K562 (cell line): Measurements from ENCODE around the gene KLF1. TPM values are rescaled to one million over a fixed set of nuclear protein-coding genes. Genes with fewer than 3 reads are reported as not detected.
A peak's percentile ranks its signal among the peaks of the same experiment; 100 is the strongest.

Experiments used
- ATAC-seq: fragments of 200-7000 bp; cut with Tn5 transposase; 3 replicates; pipeline ENCODE4 v1.9.1; 2020; ENCODE audit warnings: moderate library complexity
- BruUV-seq: library from RNA; stranded (reverse); fragments of 400-500 nt; replicated peaks from 2 replicates; lab custom pipeline; 2021; lab: Mats Ljungman, UMichigan
- CTCF ChIA-PET: fragments of 300-600 bp; formaldehyde crosslinking; extraction: SDS; loops from one replicate; lab custom pipeline; 2021; ENCODE audit warnings: low intra/inter-chr PET ratio; lab: Yijun Ruan, JAX
- POLR2A ChIA-PET: fragments of 300-600, 350-650 bp; sonication (Branson Sonifier 250); formaldehyde crosslinking; extraction: SDS; loops from one replicate; lab custom pipeline; 2021; ENCODE audit warnings: antibody characterized with exemption, inconsistent platforms; lab: Yijun Ruan, JAX
- DNase-seq, 4 experiments: peaks; one replicate each; pipeline versions ENCODE4 v3.0.0 to v3.0.0-alpha.2; 2011 to 2018; ENCODE audit warnings: low spot score in 3 of 4, mixed read lengths in 3 of 4; ENCODE audit errors: extremely low read depth in 1 of 4
- FAIRE-seq: peaks from 2 replicates; lab custom pipeline; 2011; peaks lifted over from hg19 to GRCh38; lab: Jason Lieb, UNC
- H2AFZ ChIP-seq: 2 replicates; pipeline ENCODE4 v1.6.0; 2011; ENCODE audit warnings: low read depth, low read length, control low read depth, inconsistent platforms
- H3K27ac ChIP-seq: fragments of 200-600 bp; 3 replicates; pipeline ENCODE4 v1.8.0; 2011; ENCODE audit warnings: low read depth, mild to moderate bottlenecking, control low read depth, inconsistent platforms, low read length, moderate library complexity, mixed read lengths; ENCODE audit errors: extremely low read depth
- H3K27me3 ChIP-seq, 2 experiments: fragments of 300-600 bp in 1 of 2; 2 replicates in 1 of 2; 3 replicates in 1 of 2; pipeline versions ENCODE4 v1.6.0 to v1.8.0; 2011; ENCODE audit warnings: inconsistent platforms in 2 of 2, low read length in 2 of 2, mild to moderate bottlenecking in 1 of 2, mixed read lengths in 1 of 2, moderate library complexity in 1 of 2; ENCODE audit not compliant: control insufficient read depth in 2 of 2, insufficient read depth in 2 of 2
- H3K36me3 ChIP-seq: fragments of 300-600 bp; 3 replicates; pipeline ENCODE4 v1.8.0; 2011; ENCODE audit warnings: mild to moderate bottlenecking, low read length, inconsistent platforms; ENCODE audit not compliant: control insufficient read depth, insufficient read depth
- H3K4me1 ChIP-seq, 2 experiments: fragments of 200-600 bp in 1 of 2; replicated peaks in 1 of 2; 2 replicates in 1 of 2; 3 replicates in 1 of 2; pipeline versions ENCODE4 v1.5.1 to v1.8.0; 2011; ENCODE audit warnings: inconsistent platforms in 2 of 2, low read length in 2 of 2, mild to moderate bottlenecking in 1 of 2, mixed read lengths in 1 of 2, moderate library complexity in 1 of 2; ENCODE audit not compliant: control insufficient read depth in 2 of 2, insufficient read depth in 2 of 2
- H3K4me2 ChIP-seq: 2 replicates; pipeline ENCODE4 v1.6.1; 2011; ENCODE audit warnings: low read length, control low read depth, inconsistent platforms, mixed read lengths; ENCODE audit not compliant: insufficient read depth
- H3K4me3 ChIP-seq: fragments of 200-600 bp; sonication (generic), shearing (Covaris generic); 2 replicates; pipeline ENCODE4 v1.5.1; 2016; ENCODE audit warnings: control low read depth, inconsistent platforms
- H3K79me2 ChIP-seq: fragments of 200-600 bp; 3 replicates; pipeline ENCODE4 v1.8.0; 2011; ENCODE audit warnings: low read length, inconsistent platforms; ENCODE audit not compliant: control insufficient read depth, insufficient read depth
- H3K9ac ChIP-seq, 2 experiments: 2 replicates each; pipeline versions ENCODE4 v1.6.0 to v1.6.1; 2011; ENCODE audit warnings: low read depth in 2 of 2, low read length in 2 of 2, control low read depth in 1 of 2, inconsistent platforms in 1 of 2, mild to moderate bottlenecking in 1 of 2, mixed read lengths in 1 of 2; ENCODE audit not compliant: insufficient read depth in 1 of 2
- H3K9me1 ChIP-seq: one replicate; pipeline ENCODE4 v1.6.0; 2011; ENCODE audit warnings: inconsistent platforms, mild to moderate bottlenecking, low read length, moderate library complexity; ENCODE audit not compliant: control insufficient read depth, insufficient read depth
- H3K9me3 ChIP-seq: replicated peaks from 2 replicates; pipeline ENCODE4 v1.5.1; 2011; ENCODE audit warnings: low read depth, low read length, inconsistent platforms; ENCODE audit not compliant: control insufficient read depth, insufficient read depth
- H4K20me1 ChIP-seq: replicated peaks from 2 replicates; pipeline ENCODE4 v1.6.1; 2011; ENCODE audit warnings: low read length, inconsistent platforms, mixed read lengths; ENCODE audit not compliant: control insufficient read depth, insufficient read depth
- CBFB ChIP-seq: sonication (generic); formaldehyde crosslinking; IDR thresholded peaks from 2 replicates; pipeline ENCODE4 v1.4.0; 2020; ENCODE audit warnings: mild to moderate bottlenecking, missing genetic modification reagents
- CHAMP1 ChIP-seq: fragments of 450-650 bp; IDR thresholded peaks from 2 replicates; pipeline ENCODE4 v1.6.1; 2016; ENCODE audit warnings: mild to moderate bottlenecking
- FOSL1 ChIP-seq: fragments of 200-800 bp; sonication (Bioruptor generic); conservative IDR thresholded peaks from 2 replicates; pipeline ENCODE4 v1.6.1; 2016; ENCODE audit warnings: missing genetic modification characterization, missing compliant biosample characterization
- FOXP1 ChIP-seq: sonication (generic); formaldehyde crosslinking; IDR thresholded peaks from 2 replicates; pipeline ENCODE4 v1.8.0; 2022; ENCODE audit warnings: mild to moderate bottlenecking, missing genetic modification reagents
- SMARCA4 ChIP-seq: fragments of 450-650 bp; IDR thresholded peaks from 2 replicates; pipeline ENCODE4 v1.6.1; 2016
- SMARCA5 ChIP-seq: fragments of 450-650 bp; IDR thresholded peaks from 2 replicates; pipeline ENCODE4 v1.6.1; 2016
- ZNF77 ChIP-seq: fragments of 250-450 bp; sonication (Bioruptor Pico); IDR thresholded peaks from 2 replicates; pipeline ENCODE4 v1.5.0; 2020
- WGBS: fragments of 100-300 bp; shearing (Covaris generic); methylation state at CpG from one replicate; pipeline ENCODE4 v1.1.6; 2016; ENCODE audit warnings: low coverage, mixed read lengths; ENCODE audit not compliant: insufficient coverage; ENCODE audit errors: missing lambda C conversion rate; 5-methylcytosine and 5-hydroxymethylcytosine counted together
- in situ Hi-C: fragments of 300-500 bp; cut with MboI; formaldehyde crosslinking; loops from 4 replicates; pipeline ENCODE4 v1.15.0; 2018; ENCODE audit warnings: inconsistent platforms, mixed read lengths
- intact Hi-C: fragments of 100-400 bp; cut with micrococcal nuclease; formaldehyde crosslinking; loops from 2 replicates; pipeline ENCODE4 v1.14.2; 2022
- polyA plus RNA-seq, 8 experiments: library from polyadenylated mRNA; depleted of rRNA in 4 of 8; stranded (reverse) in 5 of 8; unstranded in 3 of 8; fragments of >200 nt; fragmentation: Nextera tagmentation in 2 of 8; fragmentation: Illumina TruSeq in 1 of 8; extraction: Ambion mirVana in 2 of 8; extraction: Trizol in 1 of 8; gene quantifications; 2 replicates each; pipeline versions ENCODE4 v1.2.1 to v1.2.3, GENCODE V29; 2011 to 2014; ENCODE audit warnings: inconsistent platforms in 1 of 8, missing spikeins in 1 of 8
- total RNA-seq, 7 experiments: library from RNA; depleted of rRNA in 6 of 7; stranded (reverse); fragments of >200 nt in 6 of 7; fragmentation: Illumina TruSeq in 2 of 7; extraction: Trizol in 2 of 7; gene quantifications; 2 replicates each; pipeline versions ENCODE4 v1.2.1 to v1.2.3, GENCODE V29; 2011 to 2021; ENCODE audit warnings: low replicate concordance in 1 of 7
- TF ChIP-seq, protein P1 (sequence below): fragments of 450-650 bp; IDR thresholded peaks from 2 replicates; pipeline ENCODE4 v1.6.1; 2018; ENCODE audit not compliant: partially characterized antibody

Gene KLF1
- total and polyA plus RNA-seq, 9 of the 15 experiments (the other 6 are each of a cell fraction or from before 2014, with no cell fraction given), result 8.4 to 163 (median 47.3) TPM

GRCh38 chr19:12884926-12885748 is 1.9 kb downstream of the KLF1 start:
- WGBS, result under 1% methylated on average over 64 of the region's 73 CpGs
- H4K20me1 ChIP-seq, result peaks cover 5% of the 10 kb centered on the region; the same call in 1 of the 2 replicates
- H3K27me3 ChIP-seq, result no peaks in the 10 kb centered on the region
- no TSS peak for BruUV-seq
- peaks cover 30% of the 10 kb centered on the region for H3K36me3 ChIP-seq
- peak overlapping the region; percentile 100 for H3K4me2 ChIP-seq
- ATAC-seq (peak; percentile 75), FAIRE-seq (peak; percentile 91), DNase-seq (peak; percentile 90 to 99 (median 92))
- ChIA-PET POLR2A (interaction anchor here (0.5 to 5.9 kb wide), 20 partner anchors 9 to 1245 kb away, joined by 3 to 37 read pairs (median 4); partner anchors contain the start of genes CALR, DAND5, GET3 and SYCE2), CTCF (interaction anchor here (1.0 to 1.3 kb wide), 3 partner anchors 62 to 81 kb away, joined by 3 to 7 read pairs (median 6); no protein-coding TSS in a partner anchor)
- peak overlapping the region; percentile 94 to 95 for H3K9ac ChIP-seq
- H3K79me2 ChIP-seq, result peaks cover 75% of the 10 kb centered on the region
- in situ Hi-C loops, result no loop called here
- H2AFZ ChIP-seq, result peak overlapping the region; percentile 73
- intact Hi-C loops, result loop anchor here (5.0 kb wide), 3 partner anchors 48 to 82 kb away; partner anchors contain the start of genes CALR, DAND5 and MAST1
- H3K9me3 ChIP-seq, result no peaks in the 10 kb centered on the region
- peaks cover 45 to 90% of the 10 kb centered on the region in 2 experiments; a peak in 4 of 5 replicates for H3K4me1 ChIP-seq
- H3K27ac ChIP-seq, result peak overlapping the region; percentile 96
- peak overlapping the region; percentile 70 for H3K4me3 ChIP-seq
- no peaks in the 10 kb centered on the region for H3K9me1 ChIP-seq
- TF ChIP-seq FOSL1 (tag) (0 out of 2 replicates have a peak, but pooled peaks have one; percentile 32), CHAMP1 (no peak), ZNF77 (CRISPR knock-in tag) (no peak), SMARCA5 (no peak), FOXP1 (no peak), SMARCA4 (no peak; the same call in 1 of the 2 replicates), CBFB (CRISPR knock-in tag) (no peak)
- TF ChIP-seq, protein P1, sequence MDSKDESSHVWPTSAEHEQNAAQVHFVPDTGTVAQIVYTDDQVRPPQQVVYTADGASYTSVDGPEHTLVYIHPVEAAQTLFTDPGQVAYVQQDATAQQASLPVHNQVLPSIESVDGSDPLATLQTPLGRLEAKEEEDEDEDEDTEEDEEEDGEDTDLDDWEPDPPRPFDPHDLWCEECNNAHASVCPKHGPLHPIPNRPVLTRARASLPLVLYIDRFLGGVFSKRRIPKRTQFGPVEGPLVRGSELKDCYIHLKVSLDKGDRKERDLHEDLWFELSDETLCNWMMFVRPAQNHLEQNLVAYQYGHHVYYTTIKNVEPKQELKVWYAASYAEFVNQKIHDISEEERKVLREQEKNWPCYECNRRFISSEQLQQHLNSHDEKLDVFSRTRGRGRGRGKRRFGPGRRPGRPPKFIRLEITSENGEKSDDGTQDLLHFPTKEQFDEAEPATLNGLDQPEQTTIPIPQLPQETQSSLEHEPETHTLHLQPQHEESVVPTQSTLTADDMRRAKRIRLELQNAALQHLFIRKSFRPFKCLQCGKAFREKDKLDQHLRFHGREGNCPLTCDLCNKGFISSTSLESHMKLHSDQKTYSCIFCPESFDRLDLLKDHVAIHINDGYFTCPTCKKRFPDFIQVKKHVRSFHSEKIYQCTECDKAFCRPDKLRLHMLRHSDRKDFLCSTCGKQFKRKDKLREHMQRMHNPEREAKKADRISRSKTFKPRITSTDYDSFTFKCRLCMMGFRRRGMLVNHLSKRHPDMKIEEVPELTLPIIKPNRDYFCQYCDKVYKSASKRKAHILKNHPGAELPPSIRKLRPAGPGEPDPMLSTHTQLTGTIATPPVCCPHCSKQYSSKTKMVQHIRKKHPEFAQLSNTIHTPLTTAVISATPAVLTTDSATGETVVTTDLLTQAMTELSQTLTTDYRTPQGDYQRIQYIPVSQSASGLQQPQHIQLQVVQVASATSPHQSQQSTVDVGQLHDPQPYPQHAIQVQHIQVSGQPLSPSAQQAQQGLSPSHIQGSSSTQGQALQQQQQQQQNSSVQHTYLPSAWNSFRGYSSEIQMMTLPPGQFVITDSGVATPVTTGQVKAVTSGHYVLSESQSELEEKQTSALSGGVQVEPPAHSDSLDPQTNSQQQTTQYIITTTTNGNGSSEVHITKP, result no peak
